Measurements from ENCODE around the gene SH3BP2.

SH3BP2 gene

GRCh38 chr4:2810388-2810787, 17.5 kb downstream of the SH3BP2 start:
- in situ Hi-C loops (cut with MboI; ENCODE audit: low pct_unique_long_range_greater_than_20kb, low sequenced_read_pairs, unreplicated experiment), result no loop called here
- DNase-seq (ENCODE audit: low spot score), result no peak
- TF ChIP-seq, protein P1, sequence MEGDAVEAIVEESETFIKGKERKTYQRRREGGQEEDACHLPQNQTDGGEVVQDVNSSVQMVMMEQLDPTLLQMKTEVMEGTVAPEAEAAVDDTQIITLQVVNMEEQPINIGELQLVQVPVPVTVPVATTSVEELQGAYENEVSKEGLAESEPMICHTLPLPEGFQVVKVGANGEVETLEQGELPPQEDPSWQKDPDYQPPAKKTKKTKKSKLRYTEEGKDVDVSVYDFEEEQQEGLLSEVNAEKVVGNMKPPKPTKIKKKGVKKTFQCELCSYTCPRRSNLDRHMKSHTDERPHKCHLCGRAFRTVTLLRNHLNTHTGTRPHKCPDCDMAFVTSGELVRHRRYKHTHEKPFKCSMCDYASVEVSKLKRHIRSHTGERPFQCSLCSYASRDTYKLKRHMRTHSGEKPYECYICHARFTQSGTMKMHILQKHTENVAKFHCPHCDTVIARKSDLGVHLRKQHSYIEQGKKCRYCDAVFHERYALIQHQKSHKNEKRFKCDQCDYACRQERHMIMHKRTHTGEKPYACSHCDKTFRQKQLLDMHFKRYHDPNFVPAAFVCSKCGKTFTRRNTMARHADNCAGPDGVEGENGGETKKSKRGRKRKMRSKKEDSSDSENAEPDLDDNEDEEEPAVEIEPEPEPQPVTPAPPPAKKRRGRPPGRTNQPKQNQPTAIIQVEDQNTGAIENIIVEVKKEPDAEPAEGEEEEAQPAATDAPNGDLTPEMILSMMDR (IDR thresholded peaks at IDR 0.05; ENCODE audit: extremely low read depth, insufficient read depth, missing control alignments), result no peak

DNA sequence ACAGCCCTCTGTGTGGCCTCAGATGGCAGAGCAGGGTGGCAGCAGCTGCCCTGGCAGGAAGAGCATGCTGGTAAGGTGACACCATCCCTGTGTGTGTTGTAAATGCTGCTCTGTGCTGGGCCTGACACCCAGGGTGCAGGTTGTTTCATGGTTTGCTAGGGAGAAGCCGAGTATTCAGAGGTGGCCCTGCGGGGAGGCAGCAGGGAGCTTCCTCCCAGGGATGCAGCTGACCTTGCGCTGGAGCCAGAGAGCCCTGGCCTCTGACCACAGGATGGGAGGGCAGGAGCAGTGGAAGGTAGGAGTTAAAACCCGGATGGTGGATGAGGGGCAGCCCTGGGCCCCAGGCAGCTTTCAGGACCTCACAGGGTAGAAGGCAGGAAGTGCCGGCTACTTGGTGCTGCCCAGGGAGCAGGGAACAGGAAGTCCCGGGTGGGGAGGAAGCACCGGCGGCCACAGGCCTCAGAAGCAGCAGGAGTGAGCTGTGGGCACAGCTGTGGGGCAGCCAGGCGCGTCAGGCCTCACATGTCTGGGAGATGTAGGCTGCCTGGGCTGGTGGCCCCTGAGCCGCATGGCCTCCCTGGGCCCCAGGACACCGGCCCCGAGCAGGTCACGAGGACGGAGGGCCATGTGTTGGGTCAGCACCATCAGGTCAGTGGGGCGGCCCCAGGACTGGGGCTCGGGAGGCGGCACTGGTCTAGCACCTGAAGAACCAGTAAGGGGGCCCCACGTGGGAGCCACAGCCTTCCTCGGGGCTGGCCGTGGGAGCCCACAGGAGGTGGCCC, 19.1 kb downstream of the SH3BP2 start:
- in situ Hi-C loops (cut with MboI; ENCODE audit: low pct_unique_long_range_greater_than_20kb, low sequenced_read_pairs, unreplicated experiment), result no loop called here
- DNase-seq (ENCODE audit: low spot score), result peak; percentile 76
- TF ChIP-seq, protein P1 (IDR thresholded peaks at IDR 0.05; ENCODE audit: extremely low read depth, insufficient read depth, missing control alignments), result no peak

- no peak for DNase-seq (ENCODE audit: low spot score)
- TF ChIP-seq, protein P1 (IDR thresholded peaks at IDR 0.05; ENCODE audit: extremely low read depth, insufficient read depth, missing control alignments), result no peak
- in situ Hi-C loops (cut with MboI; ENCODE audit: low pct_unique_long_range_greater_than_20kb, low sequenced_read_pairs, unreplicated experiment), result no loop called here
Measured at GRCh38 chr4:2812612-2813354, 19.9 kb downstream of the SH3BP2 start.

DNA sequence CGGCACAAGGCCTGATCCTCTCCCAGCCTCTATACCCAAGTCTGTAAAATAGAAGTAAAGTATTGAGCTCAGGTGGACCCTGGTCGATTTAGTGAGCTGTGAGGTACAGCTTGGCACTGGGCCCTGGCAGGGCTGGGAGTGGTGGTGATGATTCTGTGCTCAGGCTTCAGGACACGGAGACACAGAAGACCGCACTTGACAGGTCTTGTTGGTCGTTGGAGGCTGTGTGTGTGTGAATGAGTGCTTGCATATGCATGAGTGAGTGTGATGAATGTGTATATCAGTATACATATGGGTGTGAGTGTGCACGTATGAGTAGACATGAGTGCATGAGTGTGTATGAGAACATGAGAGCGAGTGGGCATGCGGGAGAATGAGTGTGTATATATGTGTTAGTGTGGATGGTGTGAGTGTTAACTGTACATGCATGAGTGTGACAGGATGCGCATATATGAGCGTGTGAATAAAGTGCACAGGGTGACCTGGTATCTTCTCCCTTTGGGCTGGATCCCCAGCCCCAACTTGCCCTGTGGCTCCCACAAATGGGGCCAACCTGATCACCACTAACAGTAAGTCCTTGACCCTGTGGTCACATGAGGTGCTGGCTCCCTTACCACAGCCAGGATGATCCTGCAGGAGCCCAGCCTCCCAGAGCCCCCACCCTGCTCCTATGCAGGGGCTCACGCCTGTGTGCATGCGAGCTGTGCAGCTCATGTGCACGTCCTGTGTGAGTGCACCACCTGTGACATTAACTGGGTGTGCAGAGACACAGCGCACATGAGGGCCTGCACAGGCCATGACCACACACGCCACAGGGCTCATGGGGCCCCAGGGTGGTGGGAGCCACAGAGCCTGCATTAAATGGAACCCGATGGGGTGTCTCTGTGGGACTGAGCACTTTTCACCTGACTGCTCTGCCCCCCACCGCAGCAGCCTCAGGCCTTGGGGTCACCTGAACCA, 20.8 kb downstream of the SH3BP2 start:
- in situ Hi-C loops (cut with MboI; ENCODE audit: low pct_unique_long_range_greater_than_20kb, low sequenced_read_pairs, unreplicated experiment), result no loop called here
- DNase-seq (ENCODE audit: low spot score), result no peak
- TF ChIP-seq, protein P1 (IDR thresholded peaks at IDR 0.05; ENCODE audit: extremely low read depth, insufficient read depth, missing control alignments), result no peak

DNA sequence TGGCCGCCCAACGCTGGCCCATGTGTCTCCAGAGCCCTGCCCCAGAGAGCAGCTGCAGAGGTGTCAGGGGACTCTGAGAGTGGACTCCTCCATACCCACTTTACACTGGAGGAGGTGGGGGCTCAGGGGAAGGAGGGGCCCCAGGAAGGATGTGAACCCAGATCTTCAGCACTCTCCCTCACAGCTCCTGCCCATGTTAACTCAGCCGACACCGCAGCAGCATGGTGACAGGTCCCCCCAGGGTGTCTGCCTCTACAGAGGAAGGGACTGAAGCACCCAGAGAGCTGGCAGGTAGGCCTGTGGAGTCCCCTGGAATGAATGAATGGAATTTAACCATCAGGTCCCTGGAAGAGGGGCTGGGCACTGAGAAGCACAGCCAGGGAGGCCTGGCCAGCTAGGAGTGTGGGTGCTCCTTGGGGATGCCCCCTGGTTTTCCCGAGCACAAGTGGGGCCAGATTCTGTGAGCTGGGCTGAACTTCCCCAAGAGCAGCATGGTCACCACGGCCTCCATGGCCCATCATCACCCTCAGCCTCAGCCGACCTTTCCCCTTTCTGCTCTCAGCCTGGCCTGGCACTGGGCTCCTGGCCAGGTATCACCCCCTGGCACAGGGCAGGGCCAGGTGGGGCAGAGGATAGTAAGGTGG, 21.9 kb downstream of the SH3BP2 start:
- in situ Hi-C loops (cut with MboI; ENCODE audit: low pct_unique_long_range_greater_than_20kb, low sequenced_read_pairs, unreplicated experiment), result no loop called here
- DNase-seq (ENCODE audit: low spot score), result no peak
- TF ChIP-seq, protein P1 (IDR thresholded peaks at IDR 0.05; ENCODE audit: extremely low read depth, insufficient read depth, missing control alignments), result no peak

Data from GM13977 (cell line).